NCI-H2081 (cell line): ENCODE data around the gene MTX3.

Experiments
- DNase-seq, 2 experiments: peaks; one replicate each; lab custom pipeline; 2025; lab: John Stamatoyannopoulos, UW

MTX3 gene

DNA sequence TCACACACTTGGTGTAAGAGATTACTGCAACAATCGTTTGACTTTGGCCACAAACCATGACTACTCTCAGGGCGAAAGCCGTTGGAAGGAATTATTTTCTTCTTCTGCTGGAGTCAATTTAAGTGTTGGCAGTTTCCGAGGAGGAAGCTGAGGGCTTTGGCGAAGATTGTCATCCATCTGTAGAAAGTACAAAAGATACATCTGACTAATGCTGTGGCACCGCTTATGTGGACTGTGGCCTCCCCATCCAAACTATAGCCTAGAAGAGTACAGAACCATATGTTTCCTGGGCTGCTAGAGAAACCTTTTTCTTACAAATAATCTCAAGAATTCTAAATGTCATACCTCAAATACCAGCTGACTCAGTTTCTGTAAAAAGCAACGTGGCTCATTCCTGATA is 7.4 kb downstream of the MTX3 start:
- no peak for DNase-seq

DNA sequence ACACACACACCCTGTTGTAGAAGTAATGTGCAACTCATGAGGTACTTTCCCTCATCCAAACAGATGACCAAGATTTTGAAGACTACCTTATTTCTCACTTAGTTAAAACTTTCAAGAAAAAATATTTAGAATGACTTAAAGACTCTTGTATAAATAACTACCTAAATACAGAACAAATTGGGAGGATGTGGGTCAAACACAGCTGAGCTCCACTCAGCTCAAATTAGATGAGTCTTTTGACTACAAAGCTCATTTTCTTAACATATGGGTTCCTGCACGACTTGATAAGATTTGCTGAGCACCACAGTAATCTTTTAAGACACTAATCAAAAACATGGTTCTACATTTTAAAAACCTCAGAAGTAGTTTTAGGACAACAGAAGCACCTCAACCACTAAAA is 8.9 kb downstream of the MTX3 start:
- no peak for DNase-seq

DNA sequence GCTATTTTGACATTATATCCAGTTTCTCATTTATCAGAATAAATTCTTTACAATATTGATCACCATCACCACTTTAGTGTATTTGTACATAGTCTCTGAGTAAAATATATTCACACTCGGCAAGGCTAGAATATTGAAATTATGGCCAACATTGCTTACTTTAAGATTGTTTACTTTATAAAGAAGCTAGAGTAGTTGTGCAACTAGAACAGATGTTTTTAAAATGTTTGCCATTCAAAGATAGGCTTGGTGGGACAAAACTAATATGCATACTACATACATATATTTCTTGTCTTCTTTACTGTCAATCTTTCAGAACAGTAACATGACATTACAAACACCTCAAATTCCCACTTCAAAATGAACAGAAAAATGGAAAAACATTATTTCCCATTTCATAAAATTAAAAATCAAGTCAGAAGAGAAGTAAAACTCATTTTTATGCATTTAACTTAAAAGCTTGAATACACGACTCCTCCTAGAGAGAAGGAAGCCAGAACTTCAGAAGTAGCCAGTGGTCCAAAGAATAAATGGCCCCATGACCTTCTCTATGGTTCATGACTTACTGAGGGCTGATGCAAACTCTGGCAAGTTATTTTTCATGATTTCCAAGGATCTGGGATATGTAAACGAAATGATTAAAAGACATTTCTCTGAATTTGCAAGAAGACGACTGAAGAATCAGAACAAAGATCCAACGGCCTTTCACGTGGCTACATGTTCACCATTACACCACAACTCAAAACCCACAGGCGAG is 14.1 kb downstream of the MTX3 start:
- no peak for DNase-seq

DNA sequence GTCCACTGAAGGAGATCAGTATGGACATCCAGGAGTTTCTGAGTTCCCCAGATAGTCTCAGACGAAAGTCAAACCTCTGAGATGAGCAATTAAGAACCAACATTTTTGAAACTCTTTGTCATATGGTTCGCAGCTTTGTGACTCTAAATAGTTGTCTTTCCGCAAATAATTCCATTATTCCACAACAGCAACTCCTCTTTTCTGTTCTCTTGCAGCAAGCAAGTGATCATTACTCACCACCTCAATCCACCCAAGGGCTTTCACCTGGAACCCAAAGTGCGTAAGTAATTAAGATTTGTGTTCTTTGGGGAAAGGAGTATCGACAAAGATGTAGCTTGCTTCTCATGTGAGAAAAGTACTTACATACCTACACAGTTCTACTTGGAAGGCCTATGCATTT is 15.6 kb downstream of the MTX3 start:
- DNase-seq: no peak

DNA sequence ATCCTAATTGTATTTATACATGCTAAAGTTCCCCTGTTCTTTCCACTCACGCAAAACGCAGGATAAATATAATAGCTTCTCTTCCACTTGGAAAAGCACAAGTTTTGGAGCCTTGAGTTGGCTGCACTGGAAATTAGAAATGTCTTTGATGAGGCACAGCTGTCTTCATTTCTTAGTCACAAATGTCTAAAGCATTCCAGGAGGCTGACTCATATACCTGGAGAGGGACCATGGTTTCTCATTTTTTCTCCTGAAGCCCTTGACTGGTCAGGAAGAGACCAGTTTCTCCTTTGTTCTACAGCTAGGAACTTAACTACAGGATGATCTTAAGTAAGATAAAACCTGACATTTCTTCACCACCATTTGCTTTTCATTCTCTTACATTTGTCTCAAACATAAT is 16.2 kb downstream of the MTX3 start:
- DNase-seq: no peak

DNA sequence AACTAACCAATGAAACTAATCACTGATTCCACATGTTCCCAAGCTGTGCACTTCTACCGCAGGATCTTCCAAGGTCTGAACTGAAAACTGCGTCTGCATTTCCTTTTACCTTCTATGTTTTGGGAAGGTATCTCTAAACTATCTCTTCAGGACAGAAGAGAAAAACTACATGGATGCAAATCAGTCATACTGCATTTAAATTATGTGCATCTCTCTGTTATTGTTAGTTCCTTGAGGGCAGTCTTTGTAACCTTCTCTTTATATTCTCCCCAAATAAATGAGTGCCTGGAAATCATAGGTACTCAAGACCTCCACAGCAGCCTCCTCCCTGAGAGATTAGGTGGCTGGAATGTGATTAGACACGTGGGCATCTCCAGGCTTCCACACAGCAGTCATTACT is 17.1 kb downstream of the MTX3 start:
- DNase-seq: no peak

DNA sequence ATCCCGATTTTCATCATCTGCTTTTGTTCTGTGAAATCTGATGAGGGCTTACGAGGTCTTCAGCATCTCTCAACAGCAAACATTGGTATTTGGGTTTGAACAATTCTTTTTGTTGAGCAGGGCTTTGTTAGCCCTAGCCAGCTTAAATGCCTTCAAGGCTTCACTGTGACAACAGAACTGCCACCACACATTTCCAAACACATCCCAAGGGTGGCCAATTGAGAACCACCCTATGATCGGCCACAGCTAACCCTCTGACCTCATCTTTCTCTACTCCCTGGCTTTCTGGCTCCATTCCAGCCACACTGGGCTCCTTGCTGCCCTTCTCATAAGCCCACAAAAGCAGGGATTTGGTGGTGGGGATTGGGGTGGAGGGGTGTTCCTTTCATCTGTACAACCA is 17.6 kb downstream of the MTX3 start:
- DNase-seq: no peak

DNA sequence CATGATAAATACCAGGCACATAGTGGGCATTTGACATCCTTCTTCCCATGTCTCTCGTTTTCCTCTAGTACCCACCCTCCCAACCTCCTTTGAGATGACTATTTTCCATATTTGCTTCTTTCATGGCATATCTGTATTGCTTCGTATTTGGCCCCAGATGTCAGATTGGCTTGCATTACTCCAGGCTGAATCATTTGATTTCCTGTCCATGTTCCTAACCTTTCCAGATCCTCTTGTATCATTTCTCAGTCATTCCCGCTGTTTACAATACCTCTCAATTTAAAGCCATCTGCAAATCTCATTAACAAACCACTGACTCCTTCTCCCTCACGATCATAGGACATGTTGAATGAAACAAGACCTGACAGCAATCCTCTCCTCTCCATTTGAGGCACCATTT is 19.9 kb downstream of the MTX3 start:
- DNase-seq: no peak

DNA sequence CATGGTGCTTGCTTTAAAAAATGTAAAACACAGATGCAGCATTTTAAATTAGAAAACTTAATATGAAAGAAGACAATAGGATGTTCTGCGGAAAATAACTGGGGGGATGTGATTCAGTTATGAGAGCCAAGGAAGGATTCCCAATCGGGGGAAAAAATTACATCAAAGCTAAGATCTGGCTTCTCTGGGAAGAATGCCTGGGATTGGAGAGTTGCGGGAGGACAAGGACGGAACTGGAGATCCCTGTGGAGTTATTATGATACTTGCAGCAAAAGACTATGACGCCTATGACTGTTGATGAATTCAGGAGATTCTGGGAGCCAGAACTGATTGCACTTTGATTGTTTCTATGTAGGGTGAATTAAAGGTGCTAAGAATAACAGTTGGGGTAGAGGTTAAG is 24.6 kb downstream of the MTX3 start:
- DNase-seq: no peak

DNA sequence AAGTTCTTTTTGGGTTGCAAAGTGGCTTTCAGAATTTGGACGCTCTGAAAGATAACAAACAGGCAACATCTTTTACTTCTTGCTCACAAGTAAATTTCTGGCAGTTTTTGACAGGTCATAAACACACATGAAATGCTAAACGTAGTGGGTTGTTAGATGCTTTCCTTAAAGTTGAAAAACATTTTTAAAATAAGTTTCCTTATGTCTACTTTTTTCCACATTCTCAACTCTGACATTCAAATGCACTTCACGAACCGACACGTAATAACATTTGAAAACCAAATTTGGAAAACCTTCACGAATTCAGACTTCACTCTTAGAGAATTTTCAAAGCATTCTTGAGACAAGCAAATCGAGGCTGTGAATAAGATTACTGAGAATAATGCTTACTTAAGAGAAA is 26.9 kb downstream of the MTX3 start:
- DNase-seq: no peak

DNA sequence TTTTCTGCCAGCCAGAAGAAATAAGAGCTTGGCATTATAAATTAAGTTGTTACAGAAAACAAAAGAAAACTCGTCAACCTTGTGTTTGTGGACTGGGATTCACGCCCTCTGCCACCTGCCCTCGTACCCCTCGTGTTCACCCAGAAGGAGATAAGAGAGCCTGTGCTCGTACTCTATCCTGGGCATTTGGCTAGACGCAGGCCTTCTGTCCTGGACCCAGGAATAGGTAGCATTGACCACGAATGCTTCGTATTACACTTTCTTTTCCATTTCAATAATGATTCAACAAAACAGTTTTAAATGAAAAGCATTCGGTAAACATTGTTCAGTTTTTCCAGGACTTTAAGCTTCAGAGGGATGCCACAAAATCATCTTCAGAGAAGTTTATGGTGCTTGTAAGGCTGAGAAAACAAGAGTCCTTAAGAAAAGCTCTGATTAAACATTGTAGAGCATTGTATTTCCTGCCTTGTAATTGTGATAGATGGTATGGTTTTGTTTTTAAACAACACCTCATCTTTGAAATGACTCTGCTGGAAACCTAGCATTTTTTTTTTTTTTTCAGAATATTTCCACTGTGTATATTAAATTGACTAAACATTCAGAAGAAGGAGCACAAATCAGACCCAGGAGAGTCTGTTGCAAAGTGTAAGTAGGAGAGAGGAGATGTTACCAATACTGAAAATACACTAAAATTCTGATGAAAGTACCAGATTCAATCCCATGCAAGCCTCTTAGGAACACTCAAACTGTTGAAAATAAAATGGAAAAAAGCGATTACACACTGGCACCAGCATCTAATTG is 27.6 kb downstream of the MTX3 start:
- DNase-seq: no peak

DNA sequence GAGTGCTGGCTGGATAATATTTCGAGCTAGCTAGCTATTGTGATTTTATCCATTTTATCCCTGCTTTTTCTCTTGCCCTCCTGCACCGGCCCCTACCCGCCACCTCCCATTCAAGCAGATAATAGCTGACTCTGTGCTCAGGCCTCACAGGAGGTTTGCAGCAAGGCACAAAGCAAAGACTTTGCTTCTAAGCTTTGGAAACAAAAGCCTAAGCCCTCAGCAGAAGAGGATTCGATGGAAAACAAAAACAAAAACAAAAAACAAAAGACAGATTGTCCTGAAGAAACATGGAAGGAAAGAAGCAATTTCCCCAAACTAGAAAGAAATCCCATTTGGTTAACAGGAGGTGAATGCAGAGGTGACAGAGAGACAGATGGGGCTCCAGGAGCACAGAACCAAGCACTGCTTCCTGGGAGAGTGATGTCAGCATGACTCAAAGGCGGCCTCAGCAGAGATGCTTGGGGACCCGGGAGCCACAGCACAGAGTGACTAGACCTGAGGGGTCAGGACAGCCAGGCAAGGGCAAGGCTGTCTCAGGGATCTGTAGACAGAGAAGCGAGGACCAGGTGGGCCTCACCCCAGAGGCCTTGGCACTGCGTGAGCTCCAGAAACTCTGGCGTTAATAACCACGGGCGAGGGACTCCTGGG is 28.4 kb downstream of the MTX3 start:
- DNase-seq: no peak

DNA sequence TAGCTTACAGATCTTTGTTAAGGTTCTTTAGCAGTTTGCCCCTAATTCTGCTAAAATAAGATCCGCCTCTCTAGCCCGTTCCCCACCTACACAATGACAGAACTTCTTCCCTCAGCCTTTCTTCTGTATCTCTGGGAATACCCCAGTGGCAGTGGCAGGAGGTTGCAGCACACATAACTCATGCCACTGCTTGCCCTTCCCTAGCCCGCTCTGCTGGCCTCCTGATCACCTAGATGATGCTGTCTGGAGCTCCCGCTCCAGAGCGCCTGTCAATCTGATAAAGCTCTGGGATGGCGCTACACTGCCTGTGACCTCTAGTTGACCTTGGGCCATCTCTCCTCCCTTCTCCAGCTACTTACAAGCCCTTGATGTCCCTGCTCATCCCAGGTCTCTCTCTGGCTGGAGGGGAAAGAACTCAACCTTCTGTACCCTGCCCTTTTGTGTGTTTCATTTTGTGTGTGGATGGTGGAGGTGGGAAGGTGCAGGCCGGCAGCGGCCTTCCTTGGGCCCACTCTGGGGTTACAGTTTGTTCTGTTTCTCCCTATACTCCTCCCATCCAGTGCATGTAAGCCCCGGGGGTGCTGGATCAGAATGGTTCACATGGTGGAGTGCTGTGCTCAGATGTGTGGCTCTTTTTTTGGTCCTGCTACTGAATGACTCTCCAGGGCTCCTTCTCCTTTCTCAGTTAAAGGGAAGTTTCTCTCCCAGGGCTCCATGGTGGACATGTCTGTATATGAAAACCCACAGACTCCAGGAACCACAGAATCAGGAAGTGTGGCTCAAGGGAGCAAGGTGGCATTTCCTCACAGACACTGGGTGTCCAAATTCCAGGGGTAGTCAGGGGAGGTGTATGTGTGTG is 29.1 kb downstream of the MTX3 start:
- no peak for DNase-seq

DNA sequence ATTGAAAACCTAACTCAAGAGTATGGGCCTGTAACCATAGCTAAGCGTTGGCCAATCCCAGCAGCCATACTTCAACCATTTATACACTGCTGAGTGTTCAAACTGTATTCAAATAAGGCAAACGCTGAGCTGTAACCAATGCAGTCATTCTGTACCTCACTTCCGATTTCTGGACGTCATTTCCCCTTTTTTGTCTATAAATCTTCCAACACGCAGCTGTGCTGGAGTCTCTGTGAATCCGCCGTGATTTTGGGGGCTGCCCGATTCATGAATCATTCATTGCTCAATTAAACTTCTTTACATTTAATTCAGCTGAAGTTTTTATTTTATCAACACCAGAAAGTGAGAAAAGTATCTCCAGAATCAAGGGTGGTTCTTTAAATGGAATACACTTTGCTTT is 31.7 kb downstream of the MTX3 start:
- no peak for DNase-seq

DNA sequence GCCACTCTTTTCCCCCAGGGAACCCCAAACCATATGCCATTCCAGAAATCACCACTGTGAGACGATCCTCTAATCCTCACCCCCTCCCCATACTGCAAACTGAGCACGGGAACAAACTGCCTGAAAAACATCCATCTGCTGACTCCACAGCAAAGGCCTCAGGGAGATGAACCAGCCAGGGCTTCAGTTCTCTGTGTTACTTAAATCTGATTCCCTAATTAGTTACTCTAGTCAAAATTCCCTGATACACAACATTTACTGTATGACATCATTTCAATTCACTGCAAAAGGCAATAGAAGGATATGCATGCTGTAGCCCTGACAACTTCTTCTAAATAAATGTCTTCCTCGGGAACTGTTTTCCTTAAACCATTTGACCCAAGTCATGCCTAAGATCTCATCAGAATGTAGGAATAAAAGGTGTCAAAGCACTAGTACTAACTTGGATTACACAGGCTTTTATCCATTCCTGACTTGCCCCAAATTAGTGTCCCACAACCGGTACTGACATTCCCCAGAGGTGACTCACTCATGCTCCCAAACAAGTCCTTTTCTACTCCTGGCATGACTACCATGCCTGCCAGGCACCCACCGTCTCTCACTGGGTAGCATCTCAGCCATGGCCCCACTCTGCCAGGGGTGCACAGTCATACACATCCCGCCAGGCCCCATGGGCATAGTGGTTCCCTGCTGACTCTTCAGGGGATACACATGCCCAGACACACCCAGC is 35.0 kb downstream of the MTX3 start:
- no peak for DNase-seq

DNA sequence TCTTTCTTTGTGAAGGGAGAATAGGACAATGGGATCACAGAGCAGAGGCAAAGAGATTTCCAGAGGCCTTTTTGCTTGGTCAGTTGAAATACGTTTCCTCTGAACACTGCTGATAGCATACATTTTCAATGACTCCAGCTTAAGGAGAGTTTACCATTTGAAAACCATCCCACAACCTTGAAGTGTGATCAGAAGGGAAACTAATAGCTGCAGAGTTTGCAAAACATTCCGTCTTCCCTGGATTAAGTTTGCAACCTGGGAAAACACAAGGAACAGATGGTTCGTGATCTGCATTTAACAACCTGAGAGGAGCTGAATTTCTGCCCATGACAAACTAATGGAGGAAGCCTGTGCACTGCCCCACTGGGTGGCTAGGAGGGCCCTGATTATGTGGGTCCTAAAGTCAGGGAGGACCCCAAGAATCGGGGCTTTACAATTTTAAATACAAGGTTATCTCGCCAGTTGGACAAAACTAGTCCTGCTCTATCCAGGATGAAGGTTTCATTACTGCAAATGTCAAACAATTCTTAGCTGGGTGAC is 35.6 kb downstream of the MTX3 start:
- DNase-seq: no peak

DNA sequence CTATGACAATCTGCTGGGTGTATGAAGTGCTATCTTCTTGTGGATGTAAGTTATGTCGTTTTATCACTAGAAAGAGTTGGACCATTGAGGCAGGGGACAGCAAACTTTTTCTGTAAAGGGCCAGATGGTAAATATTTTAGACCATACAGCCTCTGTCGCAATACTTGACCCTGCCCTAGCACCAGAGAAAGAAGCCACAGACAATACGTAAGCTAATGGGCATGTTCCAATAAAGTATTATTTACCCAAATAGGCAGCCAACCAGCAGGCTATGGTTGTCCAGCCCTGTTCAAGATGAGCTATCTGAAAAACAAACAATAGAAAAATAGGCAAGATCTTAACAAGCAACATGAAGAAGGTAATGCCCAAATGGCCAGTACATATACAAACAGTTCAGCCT is 36.4 kb downstream of the MTX3 start:
- DNase-seq: no peak

DNA sequence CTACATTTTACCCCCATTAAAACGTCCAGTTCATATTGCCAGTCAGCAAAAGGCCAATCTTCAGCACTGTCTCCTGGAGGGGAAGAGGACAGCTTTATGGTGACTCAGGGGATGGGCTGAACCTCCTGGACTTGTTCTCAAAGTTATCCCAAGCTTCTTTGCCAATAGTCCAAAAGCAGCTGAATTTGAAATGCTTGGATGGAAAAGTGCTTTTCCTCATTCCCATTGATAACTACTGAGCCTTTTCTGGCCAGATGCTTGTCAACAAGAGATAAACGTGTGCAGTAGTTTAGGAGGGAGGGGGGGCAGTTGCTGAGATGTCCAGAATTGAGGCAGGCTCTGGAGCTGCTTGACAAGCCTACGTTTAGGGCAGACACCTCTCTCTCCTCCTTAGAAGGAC is 43.5 kb downstream of the MTX3 start:
- no peak for DNase-seq

DNA sequence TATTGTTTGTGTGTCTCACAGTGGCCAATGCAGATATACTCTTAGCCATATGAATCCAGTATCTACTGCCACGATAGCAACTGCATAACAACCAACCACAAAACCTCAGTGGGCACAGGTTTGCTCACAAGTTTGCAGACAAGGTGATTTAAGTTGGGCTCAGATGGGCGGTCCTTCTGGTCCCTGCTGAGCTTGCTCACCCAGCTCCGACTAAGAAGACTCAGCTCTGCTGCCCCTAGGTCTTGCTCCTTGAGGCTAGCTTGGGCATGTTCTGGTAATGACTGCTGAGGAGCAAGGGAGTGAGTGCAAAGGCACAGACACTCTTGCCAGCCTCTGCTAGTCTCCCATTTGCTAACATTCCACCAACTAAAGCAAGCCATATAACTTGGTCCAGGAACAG is 52.6 kb downstream of the MTX3 start:
- no peak for DNase-seq

DNA sequence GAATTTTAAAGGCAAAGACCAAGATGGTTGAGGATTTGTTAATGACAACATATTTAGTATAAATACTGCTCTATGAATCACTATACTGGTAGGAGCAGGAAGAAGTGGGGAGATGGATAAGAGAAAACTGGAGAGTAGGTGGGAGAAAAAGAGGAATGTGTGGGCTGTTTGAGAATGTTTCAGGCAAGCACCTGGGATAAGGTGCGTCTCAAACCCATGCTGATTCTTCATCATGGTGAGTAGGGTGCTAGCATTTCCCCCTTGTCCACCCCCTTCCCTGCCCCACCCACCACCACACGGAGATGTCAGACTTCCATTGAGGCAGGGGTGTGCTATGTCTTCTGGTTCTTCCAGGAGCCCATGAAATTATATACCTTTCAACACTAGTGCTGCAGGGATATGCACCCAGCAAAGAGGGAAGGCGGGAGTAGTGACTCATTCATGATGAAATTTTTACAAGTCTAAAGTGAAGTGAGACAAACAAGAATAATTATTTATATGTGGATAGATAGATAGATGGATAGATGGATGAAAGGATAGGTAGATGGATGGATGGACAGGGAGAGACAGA is 54.3 kb downstream of the MTX3 start:
- no peak for DNase-seq
